A673 (cell line): Measurements from ENCODE around the gene HNRNPA0.

Experiments used
- EZH2 ChIP-seq: fragments of 200-600 bp; sonication (generic); IDR thresholded peaks from 2 replicates; pipeline ENCODE4 v1.6.1; 2017; ENCODE audit warnings: borderline replicate concordance, low read depth, mild to moderate bottlenecking, mixed read lengths, antibody characterized with exemption, low read length; ENCODE audit not compliant: poor library complexity, severe bottlenecking
- TF ChIP-seq, protein P1 (sequence below): fragments of 300-800, 200-600 bp; sonication (generic); conservative IDR thresholded peaks from 2 replicates; pipeline ENCODE4 v1.5.1; 2017; ENCODE audit warnings: low read depth, mild to moderate bottlenecking, antibody characterized with exemption, low read length, moderate library complexity, mixed read lengths

- TF ChIP-seq EZH2 = no peak
- TF ChIP-seq, protein P1, sequence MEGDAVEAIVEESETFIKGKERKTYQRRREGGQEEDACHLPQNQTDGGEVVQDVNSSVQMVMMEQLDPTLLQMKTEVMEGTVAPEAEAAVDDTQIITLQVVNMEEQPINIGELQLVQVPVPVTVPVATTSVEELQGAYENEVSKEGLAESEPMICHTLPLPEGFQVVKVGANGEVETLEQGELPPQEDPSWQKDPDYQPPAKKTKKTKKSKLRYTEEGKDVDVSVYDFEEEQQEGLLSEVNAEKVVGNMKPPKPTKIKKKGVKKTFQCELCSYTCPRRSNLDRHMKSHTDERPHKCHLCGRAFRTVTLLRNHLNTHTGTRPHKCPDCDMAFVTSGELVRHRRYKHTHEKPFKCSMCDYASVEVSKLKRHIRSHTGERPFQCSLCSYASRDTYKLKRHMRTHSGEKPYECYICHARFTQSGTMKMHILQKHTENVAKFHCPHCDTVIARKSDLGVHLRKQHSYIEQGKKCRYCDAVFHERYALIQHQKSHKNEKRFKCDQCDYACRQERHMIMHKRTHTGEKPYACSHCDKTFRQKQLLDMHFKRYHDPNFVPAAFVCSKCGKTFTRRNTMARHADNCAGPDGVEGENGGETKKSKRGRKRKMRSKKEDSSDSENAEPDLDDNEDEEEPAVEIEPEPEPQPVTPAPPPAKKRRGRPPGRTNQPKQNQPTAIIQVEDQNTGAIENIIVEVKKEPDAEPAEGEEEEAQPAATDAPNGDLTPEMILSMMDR = peak; percentile 80
These were observed 24.8 kb upstream of the HNRNPA0 start for GRCh38 chr5:137778772-137779564.
